ENCODE data around the gene JAG2.

DNA sequence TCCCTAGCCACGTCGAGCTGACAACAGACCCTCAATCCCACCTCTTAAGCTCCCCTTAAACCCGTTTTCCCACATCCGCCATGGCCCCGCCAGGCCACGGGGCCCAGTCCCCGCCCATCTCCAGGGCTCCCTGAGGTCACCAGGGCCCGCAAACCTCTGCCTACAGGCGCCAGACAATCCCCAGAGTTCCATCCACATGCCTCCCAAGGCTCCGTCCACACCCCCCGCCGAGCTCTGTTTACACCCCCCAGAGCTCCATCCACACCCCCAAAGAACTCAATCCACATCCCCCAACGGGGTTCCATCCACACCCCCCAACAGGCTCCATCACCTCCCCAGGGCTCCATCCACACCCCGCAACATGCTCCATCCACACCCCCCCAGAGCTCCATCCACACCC is 9.2 kb downstream of the JAG2 start:
- TF ChIP-seq EZH2phosphoT487 (IDR thresholded peaks at IDR 0.05; ENCODE audit: borderline replicate concordance) (no peak), FOSL1 (IDR thresholded peaks at IDR 0.05; ENCODE audit: low read depth) (no peak), SP1 (IDR thresholded peaks at IDR 0.05; ENCODE audit: low read depth) (no peak), SIN3A (IDR thresholded peaks at IDR 0.05; ENCODE audit: low read depth) (no peak)
- TF ChIP-seq, protein P1, sequence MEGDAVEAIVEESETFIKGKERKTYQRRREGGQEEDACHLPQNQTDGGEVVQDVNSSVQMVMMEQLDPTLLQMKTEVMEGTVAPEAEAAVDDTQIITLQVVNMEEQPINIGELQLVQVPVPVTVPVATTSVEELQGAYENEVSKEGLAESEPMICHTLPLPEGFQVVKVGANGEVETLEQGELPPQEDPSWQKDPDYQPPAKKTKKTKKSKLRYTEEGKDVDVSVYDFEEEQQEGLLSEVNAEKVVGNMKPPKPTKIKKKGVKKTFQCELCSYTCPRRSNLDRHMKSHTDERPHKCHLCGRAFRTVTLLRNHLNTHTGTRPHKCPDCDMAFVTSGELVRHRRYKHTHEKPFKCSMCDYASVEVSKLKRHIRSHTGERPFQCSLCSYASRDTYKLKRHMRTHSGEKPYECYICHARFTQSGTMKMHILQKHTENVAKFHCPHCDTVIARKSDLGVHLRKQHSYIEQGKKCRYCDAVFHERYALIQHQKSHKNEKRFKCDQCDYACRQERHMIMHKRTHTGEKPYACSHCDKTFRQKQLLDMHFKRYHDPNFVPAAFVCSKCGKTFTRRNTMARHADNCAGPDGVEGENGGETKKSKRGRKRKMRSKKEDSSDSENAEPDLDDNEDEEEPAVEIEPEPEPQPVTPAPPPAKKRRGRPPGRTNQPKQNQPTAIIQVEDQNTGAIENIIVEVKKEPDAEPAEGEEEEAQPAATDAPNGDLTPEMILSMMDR (IDR thresholded peaks at IDR 0.05 in 2 of 3, conservative IDR thresholded peaks at IDR 0.05 in 1 of 3; ENCODE audit: borderline replicate concordance in 1 of 3, insufficient read depth in 1 of 3, low read depth in 2 of 3, low read length in 2 of 3) = no peak
- TF ChIP-seq, protein P2, sequence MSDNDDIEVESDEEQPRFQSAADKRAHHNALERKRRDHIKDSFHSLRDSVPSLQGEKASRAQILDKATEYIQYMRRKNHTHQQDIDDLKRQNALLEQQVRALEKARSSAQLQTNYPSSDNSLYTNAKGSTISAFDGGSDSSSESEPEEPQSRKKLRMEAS (IDR thresholded peaks at IDR 0.05) = no peak
- TF ChIP-seq, protein P3, sequence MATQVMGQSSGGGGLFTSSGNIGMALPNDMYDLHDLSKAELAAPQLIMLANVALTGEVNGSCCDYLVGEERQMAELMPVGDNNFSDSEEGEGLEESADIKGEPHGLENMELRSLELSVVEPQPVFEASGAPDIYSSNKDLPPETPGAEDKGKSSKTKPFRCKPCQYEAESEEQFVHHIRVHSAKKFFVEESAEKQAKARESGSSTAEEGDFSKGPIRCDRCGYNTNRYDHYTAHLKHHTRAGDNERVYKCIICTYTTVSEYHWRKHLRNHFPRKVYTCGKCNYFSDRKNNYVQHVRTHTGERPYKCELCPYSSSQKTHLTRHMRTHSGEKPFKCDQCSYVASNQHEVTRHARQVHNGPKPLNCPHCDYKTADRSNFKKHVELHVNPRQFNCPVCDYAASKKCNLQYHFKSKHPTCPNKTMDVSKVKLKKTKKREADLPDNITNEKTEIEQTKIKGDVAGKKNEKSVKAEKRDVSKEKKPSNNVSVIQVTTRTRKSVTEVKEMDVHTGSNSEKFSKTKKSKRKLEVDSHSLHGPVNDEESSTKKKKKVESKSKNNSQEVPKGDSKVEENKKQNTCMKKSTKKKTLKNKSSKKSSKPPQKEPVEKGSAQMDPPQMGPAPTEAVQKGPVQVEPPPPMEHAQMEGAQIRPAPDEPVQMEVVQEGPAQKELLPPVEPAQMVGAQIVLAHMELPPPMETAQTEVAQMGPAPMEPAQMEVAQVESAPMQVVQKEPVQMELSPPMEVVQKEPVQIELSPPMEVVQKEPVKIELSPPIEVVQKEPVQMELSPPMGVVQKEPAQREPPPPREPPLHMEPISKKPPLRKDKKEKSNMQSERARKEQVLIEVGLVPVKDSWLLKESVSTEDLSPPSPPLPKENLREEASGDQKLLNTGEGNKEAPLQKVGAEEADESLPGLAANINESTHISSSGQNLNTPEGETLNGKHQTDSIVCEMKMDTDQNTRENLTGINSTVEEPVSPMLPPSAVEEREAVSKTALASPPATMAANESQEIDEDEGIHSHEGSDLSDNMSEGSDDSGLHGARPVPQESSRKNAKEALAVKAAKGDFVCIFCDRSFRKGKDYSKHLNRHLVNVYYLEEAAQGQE (IDR thresholded peaks at IDR 0.05; ENCODE audit: low read depth) = no peak
